GM18505 (cell line): ENCODE data around the gene LAMA4.

Experiments
- ATAC-seq: cut with Tn5 transposase; IDR thresholded peaks from one replicate; pipeline ENCODE4 v1.9.1; 2021; ENCODE audit not compliant: unreplicated experiment
- POLR2A ChIP-seq: IDR thresholded peaks from 4 replicates; pipeline ENCODE4 v1.6.1; 2011; ENCODE audit warnings: borderline replicate concordance; ENCODE audit not compliant: insufficient read depth, insufficient read length; ENCODE audit errors: extremely low read depth

The LAMA4 gene, protein sequence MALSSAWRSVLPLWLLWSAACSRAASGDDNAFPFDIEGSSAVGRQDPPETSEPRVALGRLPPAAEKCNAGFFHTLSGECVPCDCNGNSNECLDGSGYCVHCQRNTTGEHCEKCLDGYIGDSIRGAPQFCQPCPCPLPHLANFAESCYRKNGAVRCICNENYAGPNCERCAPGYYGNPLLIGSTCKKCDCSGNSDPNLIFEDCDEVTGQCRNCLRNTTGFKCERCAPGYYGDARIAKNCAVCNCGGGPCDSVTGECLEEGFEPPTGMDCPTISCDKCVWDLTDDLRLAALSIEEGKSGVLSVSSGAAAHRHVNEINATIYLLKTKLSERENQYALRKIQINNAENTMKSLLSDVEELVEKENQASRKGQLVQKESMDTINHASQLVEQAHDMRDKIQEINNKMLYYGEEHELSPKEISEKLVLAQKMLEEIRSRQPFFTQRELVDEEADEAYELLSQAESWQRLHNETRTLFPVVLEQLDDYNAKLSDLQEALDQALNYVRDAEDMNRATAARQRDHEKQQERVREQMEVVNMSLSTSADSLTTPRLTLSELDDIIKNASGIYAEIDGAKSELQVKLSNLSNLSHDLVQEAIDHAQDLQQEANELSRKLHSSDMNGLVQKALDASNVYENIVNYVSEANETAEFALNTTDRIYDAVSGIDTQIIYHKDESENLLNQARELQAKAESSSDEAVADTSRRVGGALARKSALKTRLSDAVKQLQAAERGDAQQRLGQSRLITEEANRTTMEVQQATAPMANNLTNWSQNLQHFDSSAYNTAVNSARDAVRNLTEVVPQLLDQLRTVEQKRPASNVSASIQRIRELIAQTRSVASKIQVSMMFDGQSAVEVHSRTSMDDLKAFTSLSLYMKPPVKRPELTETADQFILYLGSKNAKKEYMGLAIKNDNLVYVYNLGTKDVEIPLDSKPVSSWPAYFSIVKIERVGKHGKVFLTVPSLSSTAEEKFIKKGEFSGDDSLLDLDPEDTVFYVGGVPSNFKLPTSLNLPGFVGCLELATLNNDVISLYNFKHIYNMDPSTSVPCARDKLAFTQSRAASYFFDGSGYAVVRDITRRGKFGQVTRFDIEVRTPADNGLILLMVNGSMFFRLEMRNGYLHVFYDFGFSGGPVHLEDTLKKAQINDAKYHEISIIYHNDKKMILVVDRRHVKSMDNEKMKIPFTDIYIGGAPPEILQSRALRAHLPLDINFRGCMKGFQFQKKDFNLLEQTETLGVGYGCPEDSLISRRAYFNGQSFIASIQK (N-terminal part only)

GRCh38 chr6:112253841-112254816 is at the start of gene LAMA4:
LAMA4 (minus strand) TSS chr6:112254567; CDS start chr6:112254150, 417 bp downstream.
- TF ChIP-seq POLR2A = no peak
- ATAC-seq = no peak

DNA sequence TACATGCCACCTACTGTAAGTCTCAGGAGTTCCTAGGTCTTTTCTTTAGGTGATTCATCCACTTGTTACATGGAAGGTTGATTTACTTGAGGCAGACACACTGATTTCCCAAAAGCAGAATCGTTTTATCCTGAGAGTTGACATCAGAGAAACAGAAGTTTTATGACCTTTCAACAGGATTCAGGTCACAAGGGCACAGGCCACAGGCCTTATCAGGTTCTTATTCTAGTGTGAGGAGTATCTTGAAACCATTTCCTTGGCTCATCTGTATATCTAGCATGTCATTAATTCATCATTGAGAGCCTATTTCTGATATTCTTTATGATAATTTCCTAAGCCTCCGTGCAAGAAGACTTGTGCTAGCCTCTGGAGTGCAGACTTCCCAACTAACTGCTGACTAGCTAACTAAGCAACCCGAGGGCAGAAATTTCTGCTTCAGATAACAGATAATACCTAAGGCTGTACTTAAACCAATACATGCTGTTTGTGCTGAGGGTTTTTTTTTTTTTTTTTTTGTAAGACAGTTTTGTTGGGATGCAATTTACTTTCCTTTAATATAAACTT is 47.9 kb upstream of the LAMA4 start:
- ATAC-seq = no peak

GRCh38 chr6:112300896-112301295 is 46.5 kb upstream of the LAMA4 start:
- ATAC-seq = no peak
- TF ChIP-seq POLR2A = no peak

More for the DNA sequence above, 47.9 kb upstream of the LAMA4 start:
- no peak for TF ChIP-seq POLR2A

GRCh38 chr6:112298816-112299281 is 44.5 kb upstream of the LAMA4 start:
- TF ChIP-seq POLR2A = no peak

GRCh38 chr6:112298021-112298745 is 43.8 kb upstream of the LAMA4 start:
- no peak for ATAC-seq
- no peak for TF ChIP-seq POLR2A

More at GRCh38 chr6:112298816-112299281, 44.5 kb upstream of the LAMA4 start:
- no peak for ATAC-seq

GRCh38 chr6:112296694-112297093 is 42.3 kb upstream of the LAMA4 start:
- TF ChIP-seq POLR2A = no peak
- no peak for ATAC-seq

DNA sequence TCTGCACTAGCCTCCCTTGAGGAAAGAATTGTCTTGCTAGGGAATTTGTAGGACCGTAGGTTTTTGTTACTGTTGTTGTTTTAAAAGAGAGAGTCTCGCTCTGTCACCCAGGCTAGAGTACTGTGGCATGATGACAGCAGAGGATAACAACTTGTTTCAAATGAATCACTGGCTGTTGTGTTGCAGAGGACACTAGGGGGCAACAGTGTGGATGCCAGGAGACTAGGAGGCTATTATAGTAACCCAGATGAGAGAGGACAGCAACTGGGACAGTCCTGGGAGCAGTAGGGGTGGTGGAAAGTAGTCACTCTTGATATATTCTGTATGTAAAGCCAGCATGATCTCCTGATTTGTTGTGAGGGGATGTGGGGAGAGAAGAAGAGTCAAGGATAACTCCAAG is 41.8 kb upstream of the LAMA4 start:
- peak; percentile 82 for ATAC-seq
- no peak for TF ChIP-seq POLR2A

- TF ChIP-seq POLR2A = no peak
- ATAC-seq = no peak
Observed at GRCh38 chr6:112291161-112291762, 36.9 kb upstream of the LAMA4 start.

DNA sequence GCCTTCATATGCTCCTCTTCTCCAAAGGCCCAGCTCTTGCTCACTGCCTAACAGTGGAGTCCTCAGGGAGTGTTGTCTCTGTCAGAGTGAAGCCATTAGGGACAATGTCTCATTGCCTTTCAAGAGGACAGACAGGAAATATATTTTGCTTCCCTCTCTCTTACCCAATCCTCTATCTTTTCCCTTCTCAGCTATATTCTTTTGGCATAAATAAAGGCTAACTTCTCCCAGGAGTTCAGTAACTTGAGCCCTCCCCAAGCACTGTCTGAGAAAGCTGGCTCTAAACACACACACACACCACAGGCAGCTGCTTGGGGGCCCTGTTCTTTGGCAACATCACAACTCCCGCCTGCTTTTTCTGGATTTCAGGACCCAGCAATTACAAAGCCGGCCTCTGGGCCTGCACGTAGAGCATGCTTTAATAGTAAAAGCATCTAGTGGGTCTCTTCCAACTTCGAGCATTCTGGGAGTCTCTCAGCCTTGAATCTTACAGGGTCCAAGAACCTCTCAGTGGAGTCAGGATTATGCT is 34.7 kb upstream of the LAMA4 start:
- no peak for TF ChIP-seq POLR2A
- ATAC-seq = no peak

DNA sequence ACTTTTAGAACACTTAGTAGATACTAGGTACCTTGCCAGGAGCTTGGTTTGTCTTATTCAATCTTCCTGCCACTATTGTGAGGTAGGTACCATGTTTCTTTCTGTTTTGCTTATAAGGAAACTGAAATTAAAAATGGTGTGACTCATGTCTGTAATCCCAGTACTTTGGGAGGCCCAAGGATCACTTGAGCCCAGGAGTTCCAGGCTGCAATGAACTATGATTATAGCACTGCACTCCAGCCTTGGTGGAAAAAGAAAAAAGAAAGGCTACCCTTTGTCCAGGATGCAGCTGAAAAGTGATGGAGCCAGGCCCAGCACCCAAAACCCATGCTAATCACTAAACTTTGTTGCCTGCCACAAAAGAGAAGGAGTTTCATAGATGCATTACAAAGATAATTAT is 34.1 kb upstream of the LAMA4 start:
- TF ChIP-seq POLR2A = no peak
- no peak for ATAC-seq
